HT-29 (cell line): ENCODE data around the gene TP63. TPM values are rescaled to one million over a fixed set of nuclear protein-coding genes. Genes with fewer than 3 reads are reported as not detected.

Experiments
- DNase-seq: peaks from one replicate; pipeline ENCODE4 v3.0.0-alpha.2; 2015; ENCODE audit warnings: low spot score
- total RNA-seq: library from RNA; depleted of rRNA; stranded (reverse); fragments of >200 nt; shearing (Covaris generic); gene quantifications from 2 replicates; pipeline ENCODE4 v1.2.3, GENCODE V29; 2014

Gene TP63
- total RNA-seq, 1 experiment from 2014 or later = not detected

DNA sequence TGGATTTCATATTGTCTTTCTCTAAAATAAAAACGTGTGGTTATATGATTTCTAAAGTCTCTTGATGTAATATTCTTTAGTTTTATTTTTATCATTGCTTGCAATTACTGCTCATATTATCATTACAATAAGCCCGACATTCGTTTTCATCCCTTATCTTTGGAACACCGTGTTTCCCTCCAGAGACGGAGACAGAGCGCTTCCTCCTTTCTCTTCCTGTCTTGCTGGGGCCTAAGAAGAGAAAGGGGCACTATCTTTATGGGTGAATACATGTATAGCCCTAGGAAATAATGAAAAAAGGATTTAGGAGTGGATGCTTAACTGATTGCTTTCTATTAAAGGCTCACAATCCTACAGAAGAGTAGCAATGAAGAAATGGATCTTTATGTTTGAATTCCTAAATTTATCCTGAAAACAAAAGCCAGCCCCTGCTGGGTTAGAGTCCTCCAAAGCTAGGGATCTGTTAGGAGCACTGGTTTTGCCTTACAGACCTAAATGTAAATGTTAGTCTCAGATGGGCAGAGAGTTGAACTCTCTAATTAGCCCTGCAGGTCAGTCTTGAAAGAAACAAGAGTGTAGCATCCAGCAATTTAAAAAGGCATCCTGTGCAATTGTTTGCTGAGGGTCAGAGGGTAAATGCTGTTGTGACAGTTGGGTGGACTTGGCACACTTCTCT lies 145.1 kb downstream of the TP63 start:
- DNase-seq = no peak

DNA sequence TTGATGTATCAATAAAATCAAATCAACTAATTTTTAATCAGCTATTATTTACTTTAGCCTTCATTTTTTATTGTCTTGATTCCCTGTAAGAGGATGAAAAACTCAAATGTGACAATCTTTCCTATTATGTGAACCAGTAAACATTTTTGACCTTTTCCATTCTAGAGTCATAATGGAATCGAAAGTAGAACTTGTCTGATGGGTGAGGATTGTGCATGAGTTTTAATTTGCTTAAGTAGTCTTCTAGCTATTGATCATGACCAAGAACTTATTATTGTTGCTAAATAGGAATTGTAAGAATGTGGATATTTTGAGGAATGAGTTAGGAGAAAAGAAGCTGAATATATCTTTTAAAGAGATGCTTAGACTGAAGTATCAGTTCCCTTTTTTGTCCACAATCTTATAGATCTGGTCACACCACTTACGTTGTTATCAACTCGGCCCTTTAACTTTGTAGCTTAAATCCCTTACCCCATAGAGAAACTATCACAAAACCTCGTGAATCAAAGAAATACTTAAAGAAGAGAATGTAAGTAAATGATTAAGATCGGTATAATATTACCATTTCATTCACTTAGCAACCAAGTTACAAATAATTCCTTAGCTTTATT lies 147.3 kb downstream of the TP63 start:
- DNase-seq = no peak

DNA sequence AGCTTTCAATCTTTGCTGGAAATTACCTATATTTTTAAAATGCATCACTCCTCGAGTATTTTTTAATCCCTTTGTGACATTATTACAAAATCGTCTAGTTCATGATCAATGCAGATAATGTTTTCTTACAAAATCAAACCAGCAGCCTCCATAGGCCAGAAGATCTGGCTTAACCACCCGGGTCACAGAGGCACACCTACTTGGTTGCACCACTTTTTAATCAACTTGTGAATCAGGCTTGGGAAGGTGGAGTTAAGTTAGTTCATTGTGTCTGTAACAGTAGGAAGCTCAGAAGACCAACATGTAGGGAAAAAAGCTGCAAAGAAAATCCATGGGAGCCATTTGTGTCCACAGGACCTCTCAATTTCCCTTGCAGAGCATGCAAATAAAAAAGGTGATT lies 148.0 kb downstream of the TP63 start:
- no peak for DNase-seq

DNA sequence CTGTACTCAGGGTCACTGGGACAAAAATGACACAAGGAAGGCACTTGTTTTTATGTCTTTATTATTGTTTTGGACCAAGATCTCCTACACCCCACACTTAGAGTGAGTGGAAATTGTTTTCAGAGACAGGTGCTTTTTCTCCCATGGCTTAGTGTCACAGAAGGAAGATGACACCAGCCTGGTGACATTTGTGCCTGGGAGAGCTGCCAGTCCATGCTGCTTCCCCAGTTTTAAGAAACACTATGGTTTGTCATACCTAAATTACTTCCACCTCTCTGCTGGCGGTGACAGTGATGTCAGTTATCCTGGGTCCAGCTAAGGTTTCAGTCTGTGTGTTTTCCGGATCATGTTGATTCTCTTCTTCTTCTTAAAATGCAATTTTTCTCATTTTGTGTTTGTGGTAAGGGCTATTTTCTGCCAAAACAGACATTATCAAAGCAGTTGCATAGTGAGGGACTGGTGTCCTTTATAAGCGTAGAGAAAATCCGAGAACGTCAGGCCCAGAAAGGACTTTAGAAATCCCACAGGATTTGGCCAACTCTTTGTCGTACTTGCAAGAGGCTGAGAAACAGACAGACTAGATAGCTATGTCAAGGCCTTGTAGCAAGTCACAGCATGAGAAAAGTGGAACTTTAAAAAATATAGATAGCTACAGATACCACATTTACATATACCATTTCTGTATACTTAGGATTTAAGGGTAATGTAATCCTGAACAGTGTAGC lies 149.5 kb downstream of the TP63 start:
- DNase-seq = no peak

DNA sequence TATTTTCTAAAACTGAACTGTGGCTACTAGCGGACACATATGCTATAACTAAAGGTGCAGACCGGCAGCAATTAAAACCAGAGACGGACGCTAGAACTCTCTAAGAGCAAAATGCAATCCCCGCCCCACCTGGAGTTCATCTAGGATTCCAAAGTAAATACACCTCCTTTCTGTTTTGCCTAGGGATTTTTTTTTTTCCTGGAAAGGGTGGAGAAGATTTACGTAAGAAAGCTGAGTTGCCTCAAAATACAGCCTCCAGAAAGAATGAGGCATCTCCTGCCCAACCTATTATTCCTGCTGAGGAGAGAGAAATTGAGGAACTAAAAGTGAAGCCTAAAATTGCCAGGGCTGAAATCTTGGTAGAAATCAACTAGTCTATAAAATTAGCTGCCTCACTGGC lies 150.2 kb downstream of the TP63 start:
- no peak for DNase-seq

DNA sequence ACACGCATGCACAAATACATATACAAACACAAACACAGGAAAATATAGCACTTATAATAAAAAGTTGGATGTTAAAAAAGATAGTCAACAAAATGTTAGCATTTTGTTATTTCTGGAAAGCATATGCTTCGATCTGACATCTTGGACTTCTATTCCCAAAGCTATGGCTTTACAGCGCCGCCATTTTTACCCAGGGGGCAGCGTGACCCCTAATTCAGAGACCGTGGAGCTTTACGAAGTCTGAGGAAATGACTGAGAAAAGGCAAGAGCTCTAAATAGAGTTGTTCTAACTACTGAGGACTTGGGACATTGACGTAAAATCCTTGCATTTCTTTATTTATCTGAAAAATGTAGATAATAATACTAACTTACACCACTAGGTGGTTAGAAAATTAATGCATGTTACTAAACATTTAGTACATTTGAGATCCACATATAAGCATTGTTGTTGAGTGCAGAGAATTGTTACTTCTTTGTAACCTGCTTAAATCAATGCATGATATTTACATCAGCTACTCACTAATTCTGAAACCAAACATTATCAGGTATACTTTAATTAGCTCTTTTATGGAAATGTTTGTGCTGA lies 155.4 kb downstream of the TP63 start:
- peak; percentile 18 for DNase-seq

DNA sequence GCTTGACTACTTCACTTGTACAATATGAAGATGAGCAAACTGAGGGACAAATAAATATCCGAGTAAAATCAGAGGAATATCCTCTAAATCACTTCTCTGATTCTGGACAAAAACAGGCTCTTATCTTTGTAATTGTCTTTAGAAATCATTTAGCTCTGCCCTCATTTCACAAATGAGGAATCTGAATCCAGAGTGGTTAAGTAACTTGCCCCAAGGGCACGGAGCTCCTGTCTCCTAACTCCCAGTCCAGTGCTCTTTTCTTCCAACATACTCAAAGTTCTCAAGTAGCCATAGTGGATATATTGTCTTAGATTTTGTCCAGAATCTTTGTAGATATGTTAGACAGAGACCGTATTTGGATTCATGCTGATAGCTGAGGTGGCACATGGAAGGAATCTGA lies 156.0 kb downstream of the TP63 start:
- no peak for DNase-seq

DNA sequence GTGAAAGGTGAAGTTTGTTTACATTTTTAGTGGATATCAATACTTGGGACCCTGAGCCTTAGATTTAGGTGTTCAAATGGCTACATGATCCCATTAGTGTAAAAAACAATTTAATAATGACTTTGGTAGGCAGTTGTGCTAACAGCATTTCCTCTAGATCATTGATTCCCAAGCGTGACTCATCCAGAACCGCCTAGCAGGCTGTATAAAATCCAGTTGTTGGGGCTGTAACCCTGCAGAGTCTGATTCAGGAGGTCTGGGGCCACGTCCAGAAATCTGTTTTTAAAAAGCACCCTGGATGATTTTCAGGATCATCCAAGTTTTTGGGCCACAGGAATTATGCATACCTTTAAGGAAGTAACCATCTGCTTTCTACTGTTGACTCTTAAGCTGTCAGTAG lies 156.4 kb downstream of the TP63 start:
- peak; percentile 26 for DNase-seq

DNA sequence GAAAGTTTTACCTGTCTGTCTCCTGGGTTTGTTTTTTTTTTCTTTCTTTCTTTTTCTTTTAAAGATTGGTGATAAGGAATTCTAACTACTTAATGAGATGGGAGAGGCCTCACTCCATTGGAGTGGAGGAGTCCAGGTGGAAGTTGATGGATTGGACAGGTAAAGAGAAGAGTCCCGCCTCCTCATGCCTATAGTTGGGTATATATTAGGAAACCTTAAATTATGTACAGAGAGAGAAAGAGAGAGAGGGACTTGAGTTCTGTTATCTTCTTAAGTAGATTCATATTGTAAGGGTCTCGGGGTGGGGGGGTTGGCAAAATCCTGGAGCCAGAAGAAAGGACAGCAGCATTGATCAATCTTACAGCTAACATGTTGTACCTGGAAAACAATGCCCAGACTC lies 158.2 kb downstream of the TP63 start:
- no peak for DNase-seq

DNA sequence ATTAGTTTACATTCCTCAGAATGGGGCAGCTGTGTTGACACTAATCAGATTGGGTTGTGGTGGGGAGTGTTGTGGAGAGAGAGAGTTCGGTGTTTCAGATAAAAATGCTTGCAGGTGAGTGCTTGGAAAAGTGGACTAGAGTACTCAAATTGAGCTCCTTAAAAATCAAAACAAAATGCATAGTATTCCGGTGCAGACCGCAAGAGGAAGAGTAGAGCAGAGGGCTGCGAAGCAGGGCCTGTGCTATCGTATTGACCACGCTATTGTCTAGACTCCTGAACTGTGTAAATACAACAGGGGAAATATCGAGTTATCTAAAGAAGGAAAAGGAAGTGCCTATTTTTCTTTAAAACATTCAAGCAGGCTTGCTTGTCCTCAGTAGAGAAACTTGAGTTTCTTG lies 159.5 kb downstream of the TP63 start:
- peak; percentile 59 for DNase-seq

DNA sequence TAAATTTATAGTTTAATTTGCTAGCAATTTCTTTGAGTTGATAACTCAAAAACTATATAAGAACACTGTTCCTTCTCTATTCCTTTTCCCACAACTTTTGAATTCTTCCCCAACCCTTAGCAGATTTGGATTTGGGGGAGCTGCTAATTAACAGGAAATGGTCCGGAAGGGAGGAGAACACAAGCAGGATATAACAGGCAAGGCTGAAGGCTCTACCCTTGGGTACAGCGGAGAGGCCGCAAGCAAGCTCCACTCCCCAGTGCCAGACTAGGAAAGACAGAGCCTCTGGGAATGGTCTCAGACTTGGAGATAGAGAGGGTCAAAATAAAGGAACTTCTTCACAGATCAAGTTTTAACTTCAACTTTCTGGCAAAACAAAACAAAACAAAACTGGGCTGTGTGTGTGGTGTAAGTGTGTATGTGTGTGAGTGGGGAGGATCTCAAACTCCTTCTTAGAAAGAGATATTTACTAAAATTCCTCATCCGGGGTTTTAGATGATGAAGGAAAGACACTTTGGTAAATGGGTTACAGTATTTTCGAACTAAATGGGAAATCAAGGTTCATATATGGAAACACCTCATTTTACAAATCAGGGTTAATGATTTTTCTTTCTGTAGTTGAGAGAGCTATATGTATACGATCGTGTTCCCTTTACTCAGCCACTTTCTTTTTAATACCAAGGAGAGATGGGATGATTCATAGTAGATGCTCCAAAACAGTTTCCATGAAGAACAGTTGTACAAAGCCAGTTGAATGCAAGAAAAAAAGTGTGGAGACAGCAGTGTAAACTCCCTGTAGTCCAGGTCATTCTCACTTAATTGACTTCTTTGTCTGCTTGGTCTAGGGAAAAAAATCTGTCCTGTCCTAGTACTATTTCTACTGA lies 161.1 kb downstream of the TP63 start:
- no peak for DNase-seq

DNA sequence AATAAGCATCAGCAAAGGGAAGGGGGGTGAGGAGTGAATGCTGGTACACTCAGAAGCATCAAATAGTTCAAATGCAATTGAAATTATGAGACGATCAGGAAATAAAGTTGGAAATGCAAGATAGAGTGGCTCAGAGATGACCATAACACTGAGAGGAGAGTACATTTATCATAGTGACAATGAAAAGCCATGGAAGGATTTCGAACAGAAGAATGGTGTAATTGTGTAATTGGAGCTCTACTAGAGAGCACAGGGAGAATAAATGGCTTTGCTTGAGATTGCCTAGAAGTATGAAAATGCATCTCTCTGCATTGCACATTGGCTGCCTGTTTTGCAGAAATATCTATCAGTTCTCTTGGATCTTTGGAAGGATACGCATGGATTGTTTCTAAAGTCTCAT lies 163.3 kb downstream of the TP63 start:
- no peak for DNase-seq

DNA sequence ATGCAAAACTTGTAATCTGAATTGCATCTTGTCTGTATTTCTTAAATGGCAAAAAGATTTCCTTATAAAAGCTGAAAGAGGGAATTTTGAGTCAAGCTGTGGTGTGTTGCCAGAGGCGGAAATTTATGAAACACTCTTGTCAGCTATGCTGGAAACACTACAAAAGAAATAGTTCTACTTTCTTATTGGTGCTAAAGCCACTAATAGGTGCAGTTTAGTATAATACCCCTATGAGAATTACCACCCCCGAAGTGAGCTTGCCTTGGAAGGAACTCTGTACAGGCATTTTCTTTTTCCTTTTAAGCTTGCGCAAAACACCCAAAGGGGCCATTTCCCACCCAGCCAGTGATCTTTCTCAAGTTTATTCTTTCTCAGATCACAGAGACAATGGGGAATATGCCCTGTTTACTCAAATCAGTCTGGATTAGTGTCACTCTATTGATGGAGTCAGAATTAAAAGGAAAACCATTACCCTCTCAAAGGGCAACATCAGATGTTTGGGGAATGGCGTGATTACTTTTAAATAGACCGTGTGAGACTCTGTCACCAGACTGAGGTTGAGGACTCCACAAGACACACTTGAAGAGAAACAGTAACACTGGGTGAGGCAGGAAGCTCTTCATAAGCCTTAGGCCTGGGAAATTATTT lies 166.0 kb downstream of the TP63 start:
- DNase-seq = no peak

DNA sequence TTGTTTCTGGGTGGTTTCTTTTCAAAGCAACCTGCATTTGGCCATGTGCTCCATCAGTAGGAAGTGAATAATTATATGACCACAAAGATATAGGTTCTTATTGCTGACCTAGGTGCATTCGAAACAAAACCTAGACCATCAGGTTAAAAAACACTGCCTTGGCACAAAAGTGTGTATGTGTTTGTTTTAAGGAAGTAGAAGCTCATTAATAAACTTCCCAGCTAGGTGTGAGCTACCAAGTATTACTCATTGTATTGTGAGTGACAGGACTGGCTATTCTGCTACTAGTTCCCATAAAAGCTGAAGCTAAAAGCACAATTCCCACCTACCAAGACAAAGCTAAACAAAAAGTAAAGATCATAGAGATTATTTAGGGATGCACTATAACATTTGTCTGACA lies 168.2 kb downstream of the TP63 start:
- DNase-seq = no peak

DNA sequence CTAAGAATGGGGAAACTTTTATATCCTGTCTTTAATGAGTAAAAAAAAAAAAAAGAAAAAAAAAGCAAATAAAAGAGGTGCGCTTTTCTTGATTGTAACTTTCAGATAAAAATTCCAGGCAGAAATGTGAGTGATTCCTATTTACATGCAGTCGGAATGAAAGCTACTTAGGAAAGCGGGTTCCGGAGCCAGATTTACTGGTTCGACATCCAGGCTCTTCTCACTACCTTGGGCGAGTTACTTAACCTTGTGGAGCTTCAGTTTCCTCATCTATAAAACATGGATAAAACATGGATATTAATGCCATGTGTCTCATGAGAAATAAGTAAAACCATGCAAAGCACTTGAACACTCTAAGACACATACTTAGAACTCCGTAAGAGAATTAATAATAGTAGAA lies 169.2 kb downstream of the TP63 start:
- DNase-seq = no peak

DNA sequence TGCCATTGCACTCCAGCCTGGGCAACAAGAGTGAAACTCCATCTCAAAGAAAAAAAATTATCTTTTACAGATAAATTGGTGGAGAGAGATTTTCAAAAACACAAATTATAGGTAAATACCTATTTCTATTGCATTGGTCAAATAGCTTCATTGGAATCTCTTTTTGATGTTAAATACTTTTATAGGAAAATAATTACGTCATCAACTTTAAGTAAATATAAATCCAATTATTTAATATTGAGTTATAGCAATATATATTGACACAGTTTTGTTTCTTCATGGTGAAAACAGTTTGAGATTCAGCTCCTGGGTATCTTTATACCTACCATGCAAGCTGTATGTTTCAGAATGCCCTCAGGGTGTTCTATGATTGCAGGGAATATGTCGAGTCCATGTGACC lies 172.1 kb downstream of the TP63 start:
- DNase-seq = no peak

DNA sequence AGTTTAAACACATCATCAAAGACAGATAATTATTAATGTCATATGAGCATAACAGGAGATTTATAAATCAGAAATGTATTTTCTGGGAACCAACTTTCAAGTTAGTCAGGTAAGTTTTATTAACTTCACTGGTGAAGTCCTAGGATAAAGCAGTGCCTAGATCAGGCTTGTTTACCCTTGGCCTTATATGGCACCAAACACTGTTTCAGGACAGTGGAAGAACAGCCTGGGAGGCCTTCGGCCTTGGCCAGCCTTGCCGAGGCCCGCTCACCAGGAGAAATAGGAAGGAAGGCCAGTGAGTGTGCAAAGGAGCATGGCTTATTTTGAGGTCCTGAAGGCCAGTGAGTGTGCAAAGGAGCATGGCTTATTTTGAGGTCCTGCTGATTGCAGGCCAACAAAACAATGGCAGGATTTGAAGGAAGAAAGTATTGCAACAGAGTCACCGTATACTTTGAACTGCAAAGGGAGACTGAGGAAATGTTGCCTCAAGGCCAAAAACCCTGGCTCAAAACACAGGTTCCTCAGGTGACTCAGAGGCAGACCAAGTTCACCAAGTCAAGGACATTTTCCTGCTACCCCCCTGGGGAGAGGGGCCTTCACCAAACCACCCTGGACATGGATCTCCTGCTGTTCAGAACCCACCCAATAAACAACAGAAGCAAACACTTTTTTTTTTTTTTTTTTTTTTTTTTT lies 174.3 kb downstream of the TP63 start:
- no peak for DNase-seq

DNA sequence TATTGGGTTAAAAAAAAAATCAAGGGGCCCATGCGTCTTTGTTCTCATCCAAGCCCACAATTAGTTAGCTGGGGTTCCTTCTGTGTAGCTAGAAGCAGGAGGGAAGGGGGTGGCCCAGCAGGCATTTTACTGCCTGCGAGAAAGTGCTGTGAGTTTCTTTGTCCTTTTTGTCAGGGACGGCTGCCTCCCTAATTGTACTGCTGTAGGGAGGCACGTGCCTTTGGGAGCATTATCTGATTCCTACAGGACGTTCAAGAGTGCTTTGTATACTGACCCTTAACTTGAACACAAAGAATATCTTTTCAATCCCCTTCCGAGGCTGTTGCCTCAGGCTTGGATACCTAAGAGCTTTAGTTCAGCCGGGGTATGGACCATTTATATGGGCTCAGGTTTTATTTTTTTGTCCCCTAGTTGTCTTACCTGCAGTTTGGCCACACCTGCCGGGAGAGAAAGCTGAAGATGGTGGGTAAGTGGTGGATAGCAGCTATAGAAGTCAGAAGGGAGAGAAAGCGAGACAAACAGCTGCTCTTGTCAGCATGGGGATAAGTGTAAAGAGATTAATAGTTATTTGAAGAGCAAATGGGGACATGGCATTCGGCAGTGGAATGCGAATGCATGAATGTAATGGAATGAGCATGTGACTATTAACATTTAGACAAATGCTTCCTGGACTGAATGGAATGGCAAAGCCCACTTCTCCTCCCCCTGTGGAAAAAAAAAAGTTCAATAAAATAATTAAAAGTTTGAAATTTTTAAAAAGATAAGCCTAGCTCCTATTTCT lies 175.2 kb downstream of the TP63 start:
- no peak for DNase-seq

DNA sequence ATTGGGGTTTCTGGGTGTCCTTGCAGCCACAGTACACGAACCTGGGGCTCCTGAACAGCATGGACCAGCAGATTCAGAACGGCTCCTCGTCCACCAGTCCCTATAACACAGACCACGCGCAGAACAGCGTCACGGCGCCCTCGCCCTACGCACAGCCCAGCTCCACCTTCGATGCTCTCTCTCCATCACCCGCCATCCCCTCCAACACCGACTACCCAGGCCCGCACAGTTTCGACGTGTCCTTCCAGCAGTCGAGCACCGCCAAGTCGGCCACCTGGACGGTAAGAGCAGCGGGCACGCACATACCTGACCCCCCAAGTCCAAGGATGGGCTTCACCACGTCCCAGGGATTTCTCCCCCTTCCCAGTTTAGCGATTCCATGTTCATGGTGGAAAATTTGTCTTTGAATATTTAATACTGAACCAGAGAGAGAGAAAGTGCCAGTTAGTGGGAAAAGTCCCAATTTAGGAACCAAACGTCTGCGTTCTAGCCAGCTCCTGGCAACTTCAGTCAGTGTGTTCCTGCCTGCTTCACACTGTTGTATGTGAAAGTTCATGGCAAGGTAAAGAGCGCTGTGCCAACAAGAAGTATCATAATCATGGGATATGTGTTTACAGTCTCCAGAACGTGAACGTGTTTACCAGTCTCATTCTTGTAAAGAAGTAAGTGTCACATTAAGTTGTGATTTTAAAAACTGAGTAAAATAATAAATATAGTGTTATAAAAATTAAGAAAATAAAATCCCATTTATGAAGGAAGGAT lies 177.2 kb downstream of the TP63 start:
- no peak for DNase-seq
